ENCODE results near the gene PREB.
"Not testable (repeated sequence)": the region's sequence is repeated elsewhere in the genome, so short reads cannot be mapped to it uniquely, and the experiment has no call there.

The PREB gene

GRCh38 chr2:27125104-27125503 is 9.3 kb downstream of the PREB start:
- no peak for DNase-seq

- peak; percentile 69 for DNase-seq
Observed at GRCh38 chr2:27123302-27124150, 10.9 kb downstream of the PREB start, which contains the start of gene ABHD1. Gene ABHD1 (plus strand): TSS chr2:27123815. CDS start chr2:27123949, 134 bp downstream.

GRCh38 chr2:27122791-27123190 is 11.6 kb downstream of the PREB start:
- no peak for DNase-seq

GRCh38 chr2:27121906-27122305 is 12.5 kb downstream of the PREB start:
- DNase-seq: no peak

GRCh38 chr2:27119330-27119670 is 15.1 kb downstream of the PREB start:
- DNase-seq: not testable (repeated sequence)

- DNase-seq: no peak
Observed at GRCh38 chr2:27118525-27119329, 15.7 kb downstream of the PREB start, which contains the start of gene CGREF1. Gene CGREF1 (minus strand): TSS chr2:27119128. CDS start chr2:27104366, 14,762 bp downstream.

- no peak for DNase-seq
Observed at GRCh38 chr2:27117995-27118524, 16.4 kb downstream of the PREB start.

GRCh38 chr2:27115519-27115918 is 18.9 kb downstream of the PREB start:
- DNase-seq: no peak

GRCh38 chr2:27111392-27112078 is 22.9 kb downstream of the PREB start:
- not testable (repeated sequence) for DNase-seq

- DNase-seq: not testable (repeated sequence)
Observed at GRCh38 chr2:27110603-27111352, 23.7 kb downstream of the PREB start.

GRCh38 chr2:27109083-27109482 is 25.4 kb downstream of the PREB start:
- DNase-seq: no peak

GRCh38 chr2:27108221-27108620 is 26.2 kb downstream of the PREB start:
- no peak for DNase-seq

- DNase-seq: no peak
Observed at GRCh38 chr2:27105981-27106380, 28.5 kb downstream of the PREB start.

- DNase-seq: no peak
Observed at GRCh38 chr2:27102329-27102728, 32.1 kb downstream of the PREB start.

GRCh38 chr2:27100036-27100435 is 34.4 kb downstream of the PREB start:
- no peak for DNase-seq

GRCh38 chr2:27099334-27099955 is 35.0 kb downstream of the PREB start:
- DNase-seq: no peak

GRCh38 chr2:27097341-27097740 is 37.1 kb downstream of the PREB start:
- no peak for DNase-seq

- DNase-seq: no peak
Observed at GRCh38 chr2:27096748-27097297, 37.6 kb downstream of the PREB start.

GRCh38 chr2:27095745-27096651 is 38.4 kb downstream of the PREB start:
- peak; percentile 49 for DNase-seq

GRCh38 chr2:27095427-27095744 is 39.0 kb downstream of the PREB start:
- no peak for DNase-seq

Data from activated naive CD4-positive, alpha-beta T cell treated with Interleukin-2 at 50 U/mL for 16 hours (primary cell).